Head of caudate nucleus (tissue), 42 donors: ENCODE data around the gene RXRA.

ENCODE experiments used
- DNase-seq, 42 donors: peaks; one replicate each; pipeline versions ENCODE4 v3.0.0 to v3.0.0-alpha.2; 2020 to 2021; ENCODE audit warnings: mixed read lengths in 7 of 42
- intact Hi-C: fragments of 100-400 bp; cut with DNase I; formaldehyde crosslinking; loops from one replicate; pipeline ENCODE4 v1.15.0; 2022

The RXRA gene

GRCh38 chr9:134383148-134383547, 56.9 kb downstream of the RXRA start:
- intact Hi-C loops: no loop called here
- DNase-seq: no peak

DNA sequence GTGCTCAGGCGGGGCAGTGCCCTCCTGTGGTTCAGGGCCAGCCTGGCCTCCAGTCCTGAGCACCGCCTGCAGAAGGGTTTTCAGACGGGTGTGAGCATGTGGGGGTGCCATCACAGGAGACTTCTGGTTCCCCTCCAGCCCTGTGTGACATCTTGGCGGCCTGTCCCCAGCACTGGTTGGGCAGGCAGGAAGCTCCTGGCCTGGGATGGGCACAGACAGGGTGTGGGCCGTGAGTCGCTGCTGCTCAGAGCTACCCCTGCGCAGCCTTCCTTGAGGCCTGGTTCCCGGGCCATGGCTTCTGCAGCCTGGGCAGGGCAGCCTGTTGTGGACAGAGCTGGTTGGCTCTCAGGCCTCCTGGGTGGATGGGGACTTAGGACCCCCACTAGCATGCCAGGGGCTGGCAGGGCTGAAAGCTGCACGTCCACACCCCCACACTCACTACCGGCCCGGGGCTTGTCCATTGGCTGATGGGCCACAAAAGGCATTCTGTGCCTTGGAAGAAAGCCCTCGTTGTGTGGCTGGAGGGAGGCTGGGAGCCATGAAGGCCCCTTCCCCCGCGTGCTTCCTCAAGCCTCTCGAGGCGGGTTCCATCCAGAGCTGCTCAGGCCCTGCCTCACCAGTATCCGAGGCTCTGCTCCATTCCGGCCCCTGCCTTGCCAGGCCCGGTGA, 58.7 kb downstream of the RXRA start:
- intact Hi-C loops: no loop called here
- DNase-seq: peak; percentile 59 to 89 (median 77)

- no peak for DNase-seq
- intact Hi-C loops: no loop called here
These were observed 59.7 kb downstream of the RXRA start for GRCh38 chr9:134385915-134386314.

DNA sequence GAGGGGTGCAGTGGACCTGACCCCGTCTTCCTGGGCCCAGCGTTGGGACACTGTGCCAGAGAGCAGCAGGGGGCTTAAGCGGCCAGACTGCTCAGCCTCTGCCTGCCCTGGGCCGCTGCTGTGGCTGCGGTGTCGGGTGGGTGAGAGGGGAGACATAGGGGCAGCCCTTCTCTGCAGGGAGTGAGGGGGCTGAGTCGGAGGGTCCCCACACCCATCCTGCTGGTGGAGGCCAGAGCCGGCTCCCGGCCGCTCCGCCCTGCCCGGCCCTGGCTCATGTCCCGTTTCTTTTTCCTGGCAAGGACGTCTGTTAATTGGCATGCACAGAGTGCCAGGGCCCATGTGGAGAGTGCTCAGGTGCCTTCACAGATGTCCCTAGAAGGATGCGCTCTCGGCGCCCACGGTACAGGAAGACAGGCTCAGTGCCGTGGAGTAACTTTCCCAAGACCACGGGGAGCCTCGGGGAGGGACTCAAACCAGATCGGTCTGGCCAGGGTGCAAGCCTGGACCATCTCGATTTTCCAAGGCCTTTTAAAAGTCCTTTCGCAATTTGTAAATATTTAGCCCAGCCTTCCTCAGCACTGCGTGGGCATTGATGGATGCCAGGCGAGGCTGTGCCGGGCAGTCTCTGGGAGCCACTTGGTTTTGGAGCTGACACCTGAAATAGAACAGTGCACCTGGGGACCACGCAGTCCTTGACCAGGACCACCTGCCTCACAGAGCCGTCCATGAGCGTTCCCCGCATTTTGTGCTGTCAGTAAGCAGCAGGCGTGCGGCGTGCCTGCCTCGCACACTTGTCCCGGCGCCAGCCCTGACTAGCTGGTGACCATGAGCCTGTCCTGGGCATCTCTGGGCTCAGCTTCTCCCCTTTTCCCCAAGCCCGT, 60.9 kb downstream of the RXRA start:
- intact Hi-C loops: no loop called here
- peak in 18 of 42 donors; percentile 8 to 74 (median 51) for DNase-seq

GRCh38 chr9:134388289-134388808, 62.1 kb downstream of the RXRA start:
- DNase-seq: no peak
- intact Hi-C loops: no loop called here

DNA sequence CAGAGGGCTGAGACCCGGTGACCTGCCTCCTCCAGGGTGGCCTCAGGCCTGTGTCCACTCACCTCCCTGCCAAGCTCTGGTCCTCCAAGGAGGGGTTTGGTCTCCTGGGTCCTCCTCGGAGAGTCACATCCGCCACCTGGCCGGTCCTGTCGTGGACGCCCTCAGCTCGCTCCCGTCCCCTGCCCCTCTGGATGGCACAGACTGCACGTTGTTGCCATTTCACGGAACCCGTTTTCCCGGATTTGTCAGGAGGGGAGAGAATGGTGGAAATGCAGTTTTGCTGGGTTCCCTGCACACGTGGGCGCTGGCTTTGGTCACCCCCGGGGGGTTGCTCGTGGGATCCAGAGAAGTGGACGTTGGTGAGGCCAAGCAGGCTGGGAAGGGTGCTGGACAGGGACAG, 62.7 kb downstream of the RXRA start:
- intact Hi-C loops: no loop called here
- DNase-seq: no peak

GRCh38 chr9:134389642-134390041, 63.4 kb downstream of the RXRA start:
- intact Hi-C loops: no loop called here
- no peak for DNase-seq

- intact Hi-C loops: no loop called here
- no peak for DNase-seq
These were observed 64.3 kb downstream of the RXRA start for GRCh38 chr9:134390537-134390936.

GRCh38 chr9:134390947-134391318, 64.7 kb downstream of the RXRA start:
- intact Hi-C loops: no loop called here
- no peak for DNase-seq

DNA sequence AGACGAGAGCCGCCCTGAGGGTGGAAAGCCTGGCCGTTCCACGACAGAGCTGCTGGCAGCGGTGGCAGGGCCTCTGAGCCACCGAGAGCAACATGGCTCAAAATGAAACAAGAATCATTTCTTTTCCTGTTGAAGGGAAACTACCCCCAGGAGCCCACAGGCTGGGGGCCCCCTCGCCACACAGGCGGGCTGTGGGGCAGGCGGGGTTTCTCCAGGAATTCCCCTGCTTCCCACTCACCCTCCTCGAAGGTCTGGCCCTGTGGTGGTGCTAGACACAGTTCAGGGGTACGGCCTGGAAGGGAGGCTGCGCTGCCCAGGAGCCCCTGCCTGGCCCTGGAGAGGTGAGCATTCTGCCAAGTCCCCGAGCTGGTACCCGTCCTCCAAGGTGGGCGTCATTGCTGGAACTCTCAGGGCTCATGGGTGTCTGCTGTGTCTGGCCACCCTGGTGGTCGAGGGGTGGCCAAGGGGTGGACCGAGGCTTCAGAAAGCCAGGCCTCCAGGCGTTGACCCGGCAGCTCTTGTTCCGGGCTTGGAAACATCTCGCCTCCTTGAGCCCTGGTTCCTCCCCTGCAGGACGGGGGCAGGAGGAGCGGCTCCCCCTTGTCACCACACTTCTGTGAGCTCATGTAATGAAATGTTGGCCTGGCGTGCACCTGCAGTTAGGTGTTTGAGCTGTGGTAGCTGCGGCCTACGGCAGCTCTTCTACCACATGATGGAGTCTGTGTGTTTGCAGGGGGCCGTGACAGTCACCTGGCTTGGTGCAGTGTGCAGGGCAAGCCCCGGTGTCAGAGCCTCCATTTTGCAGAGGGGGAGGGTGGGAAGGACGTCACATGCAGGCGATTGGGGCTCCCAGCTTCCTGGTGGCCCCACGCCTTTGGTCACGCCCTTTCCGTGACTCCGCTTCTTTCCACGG, 65.3 kb downstream of the RXRA start:
- intact Hi-C loops: no loop called here
- no peak for DNase-seq

GRCh38 chr9:134392900-134393299, 66.6 kb downstream of the RXRA start:
- DNase-seq: no peak
- intact Hi-C loops: no loop called here

GRCh38 chr9:134393582-134394280, 67.5 kb downstream of the RXRA start:
- intact Hi-C loops: no loop called here
- DNase-seq: no peak

- intact Hi-C loops: no loop called here
- peak in 1 of 42 donors; percentile 8 for DNase-seq
These were observed 68.8 kb downstream of the RXRA start for GRCh38 chr9:134395002-134395517.

- no peak for DNase-seq
- intact Hi-C loops: no loop called here
These were observed 69.5 kb downstream of the RXRA start for GRCh38 chr9:134395737-134396257.

GRCh38 chr9:134396258-134396742, 70.0 kb downstream of the RXRA start:
- intact Hi-C loops: no loop called here

GRCh38 chr9:134396825-134397224, 70.6 kb downstream of the RXRA start:
- intact Hi-C loops: no loop called here
- no peak for DNase-seq

More at GRCh38 chr9:134396258-134396742, 70.0 kb downstream of the RXRA start:
- no peak for DNase-seq

GRCh38 chr9:134398756-134399155, 72.5 kb downstream of the RXRA start:
- intact Hi-C loops: no loop called here
- no peak for DNase-seq

- intact Hi-C loops: no loop called here
- no peak for DNase-seq
These were observed 73.3 kb downstream of the RXRA start for GRCh38 chr9:134399435-134400056.
